HuH-7 (cell line): ENCODE data around the gene ZMYND15.
"Not testable (repeated sequence)": the region's sequence is repeated elsewhere in the genome, so short reads cannot be mapped to it uniquely, and the experiment has no call there.

Experiments
- DNase-seq: peaks from one replicate; pipeline ENCODE4 v3.0.0; 2011; ENCODE audit warnings: low spot score

ZMYND15 gene, protein sequence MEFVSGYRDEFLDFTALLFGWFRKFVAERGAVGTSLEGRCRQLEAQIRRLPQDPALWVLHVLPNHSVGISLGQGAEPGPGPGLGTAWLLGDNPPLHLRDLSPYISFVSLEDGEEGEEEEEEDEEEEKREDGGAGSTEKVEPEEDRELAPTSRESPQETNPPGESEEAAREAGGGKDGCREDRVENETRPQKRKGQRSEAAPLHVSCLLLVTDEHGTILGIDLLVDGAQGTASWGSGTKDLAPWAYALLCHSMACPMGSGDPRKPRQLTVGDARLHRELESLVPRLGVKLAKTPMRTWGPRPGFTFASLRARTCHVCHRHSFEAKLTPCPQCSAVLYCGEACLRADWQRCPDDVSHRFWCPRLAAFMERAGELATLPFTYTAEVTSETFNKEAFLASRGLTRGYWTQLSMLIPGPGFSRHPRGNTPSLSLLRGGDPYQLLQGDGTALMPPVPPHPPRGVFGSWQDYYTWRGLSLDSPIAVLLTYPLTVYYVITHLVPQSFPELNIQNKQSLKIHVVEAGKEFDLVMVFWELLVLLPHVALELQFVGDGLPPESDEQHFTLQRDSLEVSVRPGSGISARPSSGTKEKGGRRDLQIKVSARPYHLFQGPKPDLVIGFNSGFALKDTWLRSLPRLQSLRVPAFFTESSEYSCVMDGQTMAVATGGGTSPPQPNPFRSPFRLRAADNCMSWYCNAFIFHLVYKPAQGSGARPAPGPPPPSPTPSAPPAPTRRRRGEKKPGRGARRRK

DNA sequence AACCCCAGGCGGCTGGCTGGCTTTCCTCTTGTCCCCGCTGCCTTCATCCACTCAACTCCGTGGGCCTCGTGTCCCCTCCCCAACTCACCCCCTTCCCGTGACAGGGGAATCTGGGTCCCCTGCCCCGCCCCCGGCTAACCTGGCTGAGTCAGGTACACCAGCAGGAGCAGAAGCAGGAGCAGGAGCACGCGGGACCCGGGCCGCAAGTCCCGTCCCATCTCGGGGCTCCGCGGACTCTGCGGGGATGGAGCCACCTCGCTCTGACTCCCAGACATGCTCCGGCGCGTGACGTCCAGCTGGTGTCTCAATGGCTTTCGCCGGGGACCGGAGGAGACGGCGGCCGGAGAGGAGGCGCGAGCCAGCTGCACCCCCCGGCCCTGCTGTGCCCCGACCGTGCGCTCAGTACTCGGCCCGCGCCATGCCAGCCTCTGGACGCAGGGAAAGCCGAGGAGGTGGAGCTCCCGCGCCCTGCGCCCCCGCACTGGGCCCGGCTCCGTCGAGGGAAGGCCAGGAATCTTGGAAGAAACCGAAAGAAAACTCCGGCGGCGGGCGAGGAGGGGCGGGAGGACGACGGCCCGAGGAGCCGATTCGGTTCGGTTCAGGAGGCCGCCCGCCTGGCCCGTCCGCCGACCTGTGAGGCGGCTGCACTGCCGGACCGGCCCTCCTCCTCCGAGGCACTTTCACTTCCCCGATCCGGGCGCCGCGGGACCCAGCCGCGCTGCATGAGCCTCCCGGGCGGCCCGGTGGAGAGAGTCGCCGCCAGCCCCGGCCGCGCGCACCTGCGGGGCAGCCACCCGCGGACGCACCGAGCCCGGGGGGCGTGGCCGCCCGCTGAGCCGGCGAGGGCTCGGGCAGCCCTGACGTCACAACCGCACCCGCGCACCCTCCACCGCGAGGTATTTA is at the start of gene ZMYND15, which contains the start of gene CXCL16:
Gene ZMYND15, plus strand, starts transcription at position 712 of the 903 bp plus-strand sequence. CDS start 716 bp downstream, outside the sequence.
Gene CXCL16, minus strand, starts transcription at position 807 of the 903 bp plus-strand sequence. Its CDS starts 589 bp downstream, at position 218.
- DNase-seq: peak; percentile 46

- not testable (repeated sequence) for DNase-seq
These were observed 49.8 kb upstream of the ZMYND15 start for GRCh38 chr17:4689872-4690271.

GRCh38 chr17:4690745-4691144 is 48.9 kb upstream of the ZMYND15 start:
- no peak for DNase-seq

DNA sequence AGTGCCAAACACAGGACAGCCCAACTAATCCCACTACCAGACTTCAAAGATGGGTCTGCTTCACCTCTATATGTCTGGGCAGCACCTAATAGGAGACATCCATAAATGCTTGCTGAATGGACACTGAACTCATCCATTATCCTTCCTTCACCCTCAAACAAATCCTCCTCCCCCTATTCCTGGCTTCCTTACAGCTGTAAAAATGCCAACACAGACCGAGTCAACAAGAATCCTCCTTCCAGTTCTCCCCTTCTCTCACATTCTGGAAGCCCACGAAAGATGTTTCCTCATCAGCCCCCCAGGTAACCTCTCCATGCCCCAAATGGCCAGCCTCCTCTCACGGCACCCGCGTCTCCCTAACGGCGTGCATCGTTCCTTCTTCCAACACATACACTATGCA is 47.9 kb upstream of the ZMYND15 start:
- DNase-seq: no peak

DNA sequence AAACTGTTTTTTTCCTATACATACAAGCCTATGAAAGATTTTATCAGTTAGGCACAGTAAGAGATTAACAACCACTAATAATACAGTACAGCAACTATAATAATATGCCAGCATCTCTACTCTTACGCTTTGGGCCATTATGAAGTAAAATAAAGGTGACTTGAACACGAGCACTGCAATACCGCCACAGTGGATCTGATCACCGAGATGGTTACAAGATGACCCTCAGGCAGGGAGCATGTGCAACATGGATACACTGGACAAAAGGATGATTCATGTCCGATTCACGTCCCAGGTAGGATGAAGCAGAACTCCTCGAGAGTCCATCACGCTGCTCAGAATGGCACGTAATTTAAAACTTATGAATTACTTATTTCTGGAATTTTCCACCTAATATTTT is 46.2 kb upstream of the ZMYND15 start:
- no peak for DNase-seq

- DNase-seq: no peak
These were observed 43.2 kb upstream of the ZMYND15 start for GRCh38 chr17:4696437-4696805.

DNA sequence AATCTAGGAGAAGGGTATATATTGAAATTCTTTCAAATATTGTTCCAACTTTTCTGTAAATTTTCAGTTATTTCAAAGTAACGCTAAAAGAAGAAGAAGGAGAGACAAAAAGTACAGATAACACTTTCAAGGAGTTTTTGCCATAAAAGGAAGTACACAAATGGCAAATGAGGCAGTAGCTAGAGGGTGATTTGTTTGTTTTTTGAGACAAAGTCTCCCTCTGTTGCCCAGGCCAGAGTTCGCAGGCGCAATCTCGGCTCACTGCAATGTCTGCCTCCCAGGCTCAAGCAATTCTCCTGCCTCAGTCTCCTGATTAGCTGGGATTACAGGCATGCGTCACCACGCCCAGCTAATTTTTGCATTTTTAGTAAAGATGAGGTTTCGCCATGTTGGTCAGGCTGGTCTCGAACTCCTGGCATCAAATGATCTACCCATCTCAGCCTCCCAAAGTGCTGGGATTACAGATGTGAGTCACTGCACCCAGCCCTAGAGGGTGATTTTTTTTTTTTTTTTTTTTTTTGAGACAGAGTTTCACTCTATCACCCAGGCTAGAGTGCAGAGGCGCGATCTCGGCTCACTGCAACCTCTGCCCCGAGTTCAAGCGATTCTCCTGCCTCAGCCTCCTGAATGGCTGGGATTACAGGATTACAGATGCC is 40.1 kb upstream of the ZMYND15 start:
- DNase-seq: not testable (repeated sequence)

GRCh38 chr17:4701116-4701515 is 38.5 kb upstream of the ZMYND15 start:
- no peak for DNase-seq

DNA sequence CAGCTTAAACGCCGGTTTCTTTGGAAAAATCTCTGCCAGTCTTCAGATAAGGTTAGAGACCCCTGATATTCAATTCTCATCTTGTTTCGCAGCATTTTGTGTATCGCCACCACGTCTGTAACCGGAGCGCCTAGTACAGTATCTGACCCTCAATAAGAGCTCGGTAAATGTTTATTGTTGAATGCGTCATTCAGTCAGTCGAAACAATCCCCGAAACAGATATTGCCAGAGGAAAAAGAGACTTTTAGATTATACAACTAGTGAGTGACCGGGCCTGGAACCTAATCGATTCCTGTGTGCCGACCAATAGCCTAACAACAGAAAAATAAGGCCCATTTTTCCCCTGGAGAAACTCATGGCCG is 36.3 kb upstream of the ZMYND15 start:
- no peak for DNase-seq

DNA sequence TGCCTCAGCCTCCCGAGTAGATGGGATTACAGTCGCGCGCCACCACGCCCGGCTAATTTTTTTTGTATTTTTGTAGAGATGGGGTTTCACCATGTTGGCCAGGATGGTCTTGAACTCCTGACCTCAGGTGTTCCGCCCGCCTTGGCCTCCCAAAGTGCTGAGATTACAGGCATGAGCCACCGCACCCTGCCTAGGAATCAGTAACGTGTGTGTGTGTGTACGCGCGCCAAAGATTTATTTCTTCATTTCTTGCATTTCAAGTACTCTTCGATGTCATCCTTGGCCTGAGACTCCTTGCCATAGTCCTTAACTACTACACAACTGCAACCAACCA is 35.1 kb upstream of the ZMYND15 start:
- not testable (repeated sequence) for DNase-seq

DNA sequence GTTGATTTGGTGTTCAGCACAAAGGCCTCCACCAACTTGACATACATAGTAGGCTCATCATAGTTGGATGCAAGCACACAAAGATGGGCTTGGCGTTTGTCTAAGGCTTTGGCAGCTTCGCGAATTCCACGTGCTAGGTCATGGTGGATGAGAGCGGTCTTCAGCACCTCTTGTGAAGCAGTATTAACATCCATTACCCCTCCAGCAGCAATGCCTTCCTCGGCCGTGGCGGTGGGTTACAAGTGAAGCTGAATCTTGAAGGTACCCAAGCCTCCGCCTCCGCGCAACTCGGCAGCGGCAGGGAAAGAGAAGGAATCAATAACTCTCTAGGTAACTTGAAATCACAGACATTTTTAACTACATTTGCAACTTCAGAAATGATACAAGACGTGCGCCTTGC is 34.6 kb upstream of the ZMYND15 start:
- DNase-seq: no peak

GRCh38 chr17:4706121-4706520 is 33.5 kb upstream of the ZMYND15 start:
- no peak for DNase-seq

- no peak for DNase-seq
These were observed 31.2 kb upstream of the ZMYND15 start for GRCh38 chr17:4708436-4708835.

DNA sequence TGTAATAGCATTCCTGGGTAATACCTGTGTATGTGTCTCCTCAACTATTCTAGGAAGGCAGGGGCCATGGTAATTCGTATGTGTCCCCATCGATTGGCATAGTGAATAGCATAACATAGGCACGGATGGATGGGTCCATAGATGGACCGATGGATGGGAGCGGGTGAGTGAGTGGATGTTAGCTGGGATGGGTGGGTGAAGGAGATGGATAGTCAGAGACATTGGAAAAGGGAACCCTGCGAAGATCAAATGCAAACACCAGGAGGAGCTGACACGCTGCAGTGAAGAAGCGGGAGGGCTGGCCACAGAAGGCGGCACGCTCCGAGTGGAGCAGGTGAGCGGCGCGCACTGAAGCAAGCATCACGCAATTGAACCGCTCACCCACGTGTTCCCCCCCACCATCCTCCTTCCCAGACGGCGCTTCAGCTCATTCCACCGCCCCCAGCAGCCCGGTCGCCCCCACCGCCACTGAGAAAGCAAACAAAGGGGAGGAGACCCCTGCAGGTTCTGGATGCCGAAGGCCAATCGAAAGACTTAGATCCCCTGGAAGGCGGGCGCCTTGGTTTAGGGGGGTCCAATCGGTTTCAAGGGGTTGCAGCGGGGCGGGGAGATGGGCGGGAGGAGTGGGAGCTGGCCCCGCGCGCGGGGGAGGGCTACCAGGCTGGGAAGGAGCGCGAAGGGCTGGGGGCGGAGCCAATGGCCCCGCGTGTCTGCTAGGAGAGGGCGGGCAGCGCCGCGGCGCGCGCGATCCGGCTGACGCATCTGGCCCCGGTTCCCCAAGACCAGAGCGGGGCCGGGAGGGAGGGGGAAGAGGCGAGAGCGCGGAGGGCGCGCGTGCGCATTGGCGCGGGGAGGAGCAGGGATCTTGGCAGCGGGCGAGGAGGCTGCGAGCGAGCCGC is 29.6 kb upstream of the ZMYND15 start, which contains the start of gene ARRB2:
Gene ARRB2, plus strand, starts transcription at position 839 of the 899 bp plus-strand sequence. CDS start 90 bp downstream, outside the sequence.
- peak; percentile 95 for DNase-seq

DNA sequence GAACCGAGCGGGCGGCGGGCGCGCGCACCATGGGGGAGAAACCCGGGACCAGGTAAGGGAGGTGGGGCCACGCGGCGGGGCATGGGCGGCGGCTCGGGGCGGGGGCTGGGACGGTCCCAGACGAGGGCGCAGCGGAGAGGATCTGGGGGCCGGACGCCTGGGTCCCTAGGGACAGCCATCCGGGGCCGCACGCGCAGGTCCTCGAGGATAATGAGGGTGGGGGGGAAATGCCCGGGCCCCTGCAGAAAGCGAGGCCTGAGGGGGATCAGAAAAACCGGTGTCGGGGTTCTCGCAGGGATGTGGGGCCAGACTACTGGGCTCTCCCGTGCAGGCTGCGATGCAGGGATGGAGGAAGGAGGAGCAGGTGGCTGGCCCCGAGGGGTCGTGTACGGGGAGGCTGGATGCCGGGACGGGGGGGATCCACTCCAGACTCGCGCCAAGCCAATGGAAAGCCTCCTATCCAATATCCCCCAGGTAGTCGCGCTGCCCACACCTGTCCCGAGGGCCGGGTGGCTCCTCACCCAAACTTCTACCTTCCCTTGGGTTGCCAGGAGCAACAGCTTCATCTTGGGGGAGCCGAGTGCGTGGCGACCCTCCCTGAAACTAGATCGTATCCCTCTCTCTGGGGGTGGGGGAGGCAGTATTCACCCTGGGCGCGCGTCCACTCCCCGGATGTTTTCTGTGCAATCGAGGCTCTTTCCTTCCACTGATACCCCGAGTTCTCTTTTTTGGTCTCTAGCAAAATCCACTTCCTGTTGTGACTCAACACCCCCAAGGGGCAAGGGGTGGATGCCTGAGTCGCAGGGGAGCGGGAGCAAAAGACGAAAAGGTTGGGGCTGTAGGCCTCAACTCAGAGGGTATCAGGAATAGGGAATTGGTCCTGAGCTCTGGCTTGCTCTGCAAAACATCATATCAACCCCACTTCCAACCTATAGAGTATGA is 28.7 kb upstream of the ZMYND15 start:
- DNase-seq: no peak

DNA sequence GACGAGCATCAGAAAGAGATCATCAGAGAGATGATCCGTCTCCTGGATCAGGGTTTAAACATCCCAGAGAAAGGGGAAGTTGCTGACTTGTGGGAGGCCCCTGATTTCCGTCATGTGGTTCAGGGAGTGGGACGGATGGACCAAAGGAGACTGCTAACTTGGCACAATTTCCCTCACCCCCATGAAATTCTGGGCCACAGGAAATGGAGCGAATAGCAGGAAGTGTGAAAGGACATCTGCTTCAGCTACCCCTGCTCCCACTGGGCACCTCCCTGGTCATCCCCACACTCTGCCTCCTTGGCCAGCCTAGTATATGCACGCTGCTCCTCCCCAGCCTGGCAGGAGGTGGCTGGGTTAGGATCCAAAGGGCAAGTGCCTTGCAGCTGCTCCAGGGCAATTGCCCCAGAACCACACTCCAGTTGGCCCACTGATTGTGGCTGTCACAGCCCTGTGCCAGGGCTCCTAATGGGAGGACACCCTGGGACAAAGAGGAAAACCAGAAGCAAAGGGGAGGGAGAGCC is 27.9 kb upstream of the ZMYND15 start:
- no peak for DNase-seq

DNA sequence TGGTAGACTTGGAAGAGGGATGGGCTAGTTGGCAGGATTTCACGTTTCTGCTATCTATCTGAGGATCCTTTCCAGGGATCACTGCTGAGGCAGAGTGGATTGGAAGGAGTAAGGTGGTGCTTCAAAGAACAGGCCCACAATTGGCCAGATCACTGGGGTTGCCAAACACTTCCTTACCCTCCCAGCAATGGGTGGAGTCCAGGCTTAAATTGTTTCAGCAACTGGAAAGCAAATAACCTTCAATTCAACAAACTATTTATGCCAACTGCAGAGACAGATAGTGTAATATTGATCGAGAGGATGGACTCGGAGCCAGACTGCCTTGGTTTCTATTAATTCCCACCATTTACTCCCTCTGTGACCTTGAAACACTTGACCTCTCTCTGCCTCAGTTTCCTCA is 27.1 kb upstream of the ZMYND15 start:
- DNase-seq: no peak

DNA sequence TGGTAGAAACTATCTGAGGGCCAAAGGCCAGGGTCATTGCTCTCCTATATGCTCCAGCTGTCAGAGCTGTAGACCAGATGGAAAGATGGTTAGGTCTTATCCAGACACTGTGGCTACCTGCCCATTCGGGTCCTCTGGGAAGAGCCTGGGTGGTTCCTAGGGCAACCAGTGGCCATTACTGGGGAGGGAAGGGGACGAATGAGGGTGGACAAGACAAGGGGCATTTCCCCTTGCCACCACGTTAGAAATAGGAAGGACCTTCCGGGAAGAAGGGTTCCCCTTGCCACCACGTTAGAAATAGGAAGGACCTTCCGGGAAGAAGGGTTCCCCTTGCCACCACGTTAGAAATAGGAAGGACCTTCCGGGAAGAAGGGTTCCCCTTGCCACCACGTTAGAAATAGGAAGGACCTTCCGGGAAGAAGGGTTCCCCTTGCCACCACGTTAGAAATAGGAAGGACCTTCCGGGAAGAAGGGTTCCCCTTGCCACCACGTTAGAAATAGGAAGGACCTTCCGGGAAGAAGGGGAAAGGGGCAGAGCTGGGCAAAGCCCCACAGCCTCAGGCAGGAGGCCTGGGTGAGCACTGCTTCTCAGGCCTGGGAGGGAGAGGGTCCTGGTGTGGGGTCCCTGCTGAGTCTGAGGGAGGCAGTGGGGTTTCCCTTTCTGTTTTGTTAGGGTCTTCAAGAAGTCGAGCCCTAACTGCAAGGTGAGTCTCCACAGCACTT is 25.1 kb upstream of the ZMYND15 start:
- not testable (repeated sequence) for DNase-seq
